Measurements from ENCODE around the gene ROPN1. TPM values are rescaled to one million over a fixed set of nuclear protein-coding genes. Genes with fewer than 3 reads are reported as not detected.

ROPN1 gene
- total RNA-seq, 1 donor from 2014 or later, result not detected

GRCh38 chr3:123926396-123926795 is 65.5 kb downstream of the ROPN1 start:
- no peak overlapping the region for H3K4me3 Mint-ChIP-seq
- peaks cover 55% of the 10 kb centered on the region for H3K36me3 Mint-ChIP-seq
- H3K4me3 ChIP-seq, result no peak overlapping the region
- no peaks in the 10 kb centered on the region for H3K27me3 ChIP-seq
- H3K9me3 Mint-ChIP-seq, result peaks cover 15% of the 10 kb centered on the region
- H4K20me1 ChIP-seq (ENCODE audit: low read depth), result no peaks in the 10 kb centered on the region
- no peaks in the 10 kb centered on the region for H3K9me3 ChIP-seq (ENCODE audit: low read depth)
- H3K9ac ChIP-seq, result no peak overlapping the region
- H2AFZ ChIP-seq (replicated peaks), result no peak overlapping the region
- no peaks in the 10 kb centered on the region for H3K27me3 Mint-ChIP-seq (ENCODE audit: insufficient read depth, low read depth)
- H3K4me2 ChIP-seq, result no peak overlapping the region
- peaks cover 5% of the 10 kb centered on the region for H3K79me2 ChIP-seq (ENCODE audit: low read depth)
- no peaks in the 10 kb centered on the region for H3F3A ChIP-seq (ENCODE audit: low read depth)
- H3K36me3 ChIP-seq, result peaks cover 45% of the 10 kb centered on the region
- H3K27ac Mint-ChIP-seq, result no peak overlapping the region
- no peaks in the 10 kb centered on the region for H3K4me1 ChIP-seq
- peaks cover 3% of the 10 kb centered on the region for H3K4me1 Mint-ChIP-seq
- no peak for TF ChIP-seq CTCF (IDR thresholded peaks at IDR 0.05)
- TF ChIP-seq EZH2phosphoT487 (IDR thresholded peaks at IDR 0.05), result no peak
- no peak for TF ChIP-seq EZH2 (IDR thresholded peaks at IDR 0.05)
- no peak for DNase-seq (ENCODE audit: low spot score)
- no peak overlapping the region for H3K27ac ChIP-seq

GRCh38 chr3:123920868-123921267 is 71.1 kb downstream of the ROPN1 start:
- H4K20me1 ChIP-seq (ENCODE audit: low read depth), result no peaks in the 10 kb centered on the region
- no peaks in the 10 kb centered on the region for H3F3A ChIP-seq (ENCODE audit: low read depth)
- H3K4me3 Mint-ChIP-seq, result no peak overlapping the region
- H3K79me2 ChIP-seq (ENCODE audit: low read depth), result peaks cover 5% of the 10 kb centered on the region
- peaks cover 68% of the 10 kb centered on the region for H3K36me3 Mint-ChIP-seq
- TF ChIP-seq EZH2 (IDR thresholded peaks at IDR 0.05) (no peak), EZH2phosphoT487 (IDR thresholded peaks at IDR 0.05) (no peak), CTCF (IDR thresholded peaks at IDR 0.05) (no peak)
- H3K4me3 ChIP-seq, result no peak overlapping the region
- no peaks in the 10 kb centered on the region for H3K27me3 ChIP-seq
- H3K4me1 Mint-ChIP-seq, result no peaks in the 10 kb centered on the region
- H3K9me3 ChIP-seq (ENCODE audit: low read depth), result no peaks in the 10 kb centered on the region
- H3K9me3 Mint-ChIP-seq, result peaks cover 32% of the 10 kb centered on the region
- H3K9ac ChIP-seq, result no peak overlapping the region
- no peaks in the 10 kb centered on the region for H3K4me1 ChIP-seq
- H3K36me3 ChIP-seq, result peaks cover 35% of the 10 kb centered on the region
- H3K4me2 ChIP-seq, result no peak overlapping the region
- H2AFZ ChIP-seq (replicated peaks), result no peak overlapping the region
- no peak overlapping the region for H3K27ac Mint-ChIP-seq
- no peak overlapping the region for H3K27ac ChIP-seq
- no peak for DNase-seq (ENCODE audit: low spot score)
- no peaks in the 10 kb centered on the region for H3K27me3 Mint-ChIP-seq (ENCODE audit: insufficient read depth, low read depth)

- Histone ChIP-seq H3F3A (ENCODE audit: low read depth) (no peaks in the 10 kb centered on the region), H3K36me3 (peaks cover 35% of the 10 kb centered on the region), H2AFZ (replicated peaks) (no peak overlapping the region), H3K27ac (no peak overlapping the region), H3K9ac (no peak overlapping the region), H3K27me3 (no peaks in the 10 kb centered on the region), H3K79me2 (ENCODE audit: low read depth) (peaks cover 5% of the 10 kb centered on the region), H4K20me1 (ENCODE audit: low read depth) (no peaks in the 10 kb centered on the region), H3K4me2 (no peak overlapping the region), H3K9me3 (ENCODE audit: low read depth) (no peaks in the 10 kb centered on the region), H3K4me1 (no peaks in the 10 kb centered on the region), H3K4me3 (no peak overlapping the region)
- TF ChIP-seq EZH2phosphoT487 (IDR thresholded peaks at IDR 0.05), result no peak
- TF ChIP-seq CTCF (IDR thresholded peaks at IDR 0.05), result no peak
- TF ChIP-seq EZH2 (IDR thresholded peaks at IDR 0.05), result no peak
- H3K9me3 Mint-ChIP-seq, result peaks cover 32% of the 10 kb centered on the region
- peaks cover under 1% of the 10 kb centered on the region for H3K4me1 Mint-ChIP-seq
- H3K27me3 Mint-ChIP-seq (ENCODE audit: insufficient read depth, low read depth), result no peaks in the 10 kb centered on the region
- peaks cover 66% of the 10 kb centered on the region for H3K36me3 Mint-ChIP-seq
- DNase-seq (ENCODE audit: low spot score), result no peak
- no peak overlapping the region for H3K4me3 Mint-ChIP-seq
- H3K27ac Mint-ChIP-seq, result no peak overlapping the region
Observed at GRCh38 chr3:123920383-123920782, 71.5 kb downstream of the ROPN1 start.

Data from neural progenitor cell (in vitro differentiated cells).